Testis (tissue), 2 donors: ENCODE measurements around the gene ARHGAP22.

Experiments used
- CTCF ChIP-seq, 3 experiments: fragments of 450-650 bp in 2 of 3; fragments of 200-600 bp in 1 of 3; sonication (generic) in 1 of 3; IDR thresholded peaks; one replicate each; pipeline ENCODE4 v1.5.1; 2016 to 2019; ENCODE audit warnings: antibody characterized with exemption in 3 of 3, mild to moderate bottlenecking in 2 of 3, moderate library complexity in 1 of 3
- POLR2A ChIP-seq: fragments of 450-650 bp; IDR thresholded peaks from one replicate; pipeline ENCODE4 v1.6.1; 2017; ENCODE audit warnings: antibody characterized with exemption, mild to moderate bottlenecking, moderate library complexity

- TF ChIP-seq POLR2A, result no peak
- TF ChIP-seq CTCF (IDR thresholded peaks at IDR 0.05), result no peak
Measured at GRCh38 chr10:48522011-48522765, 82.7 kb downstream of the ARHGAP22 start.
